GM20000 (cell line): Measurements from ENCODE around the gene CAMTA1.

ENCODE experiments used
- DNase-seq: peaks from one replicate; pipeline ENCODE4 v3.0.0; 2012; ENCODE audit warnings: low spot score
- CTCF ChIP-seq: IDR thresholded peaks from 2 replicates; pipeline ENCODE4 v1.5.1; 2012; ENCODE audit warnings: mild to moderate bottlenecking, control low read depth; ENCODE audit errors: extremely low read depth, missing control alignments

Gene CAMTA1

DNA sequence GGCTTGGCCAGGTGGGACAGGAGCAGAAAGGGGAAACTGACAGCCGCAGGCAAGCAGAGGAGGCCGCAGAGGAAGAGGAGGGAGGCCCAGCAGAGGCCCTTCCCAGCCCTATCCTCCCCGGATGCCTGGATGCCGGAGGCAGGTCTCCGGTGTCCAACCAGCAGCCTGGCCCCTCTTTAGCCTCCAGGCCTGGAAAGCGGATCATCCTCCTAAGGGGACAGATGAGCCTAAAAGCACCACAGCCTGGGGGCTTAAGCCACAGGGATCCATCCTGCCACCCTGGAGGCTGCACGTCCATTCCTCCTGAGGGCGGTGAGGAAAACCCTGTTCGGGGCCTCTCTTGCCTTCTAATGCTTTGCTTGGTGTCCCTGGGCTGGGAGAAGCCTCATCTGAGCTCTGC lies 651.8 kb downstream of the CAMTA1 start:
- no peak for DNase-seq

GRCh38 chr1:7437608-7438395 lies 652.5 kb downstream of the CAMTA1 start:
- DNase-seq = no peak

More for the DNA sequence above, 651.8 kb downstream of the CAMTA1 start:
- TF ChIP-seq CTCF = no peak

GRCh38 chr1:7438396-7438785 lies 653.1 kb downstream of the CAMTA1 start:
- no peak for DNase-seq
- TF ChIP-seq CTCF = no peak

More at GRCh38 chr1:7437608-7438395, 652.5 kb downstream of the CAMTA1 start:
- no peak for TF ChIP-seq CTCF

DNA sequence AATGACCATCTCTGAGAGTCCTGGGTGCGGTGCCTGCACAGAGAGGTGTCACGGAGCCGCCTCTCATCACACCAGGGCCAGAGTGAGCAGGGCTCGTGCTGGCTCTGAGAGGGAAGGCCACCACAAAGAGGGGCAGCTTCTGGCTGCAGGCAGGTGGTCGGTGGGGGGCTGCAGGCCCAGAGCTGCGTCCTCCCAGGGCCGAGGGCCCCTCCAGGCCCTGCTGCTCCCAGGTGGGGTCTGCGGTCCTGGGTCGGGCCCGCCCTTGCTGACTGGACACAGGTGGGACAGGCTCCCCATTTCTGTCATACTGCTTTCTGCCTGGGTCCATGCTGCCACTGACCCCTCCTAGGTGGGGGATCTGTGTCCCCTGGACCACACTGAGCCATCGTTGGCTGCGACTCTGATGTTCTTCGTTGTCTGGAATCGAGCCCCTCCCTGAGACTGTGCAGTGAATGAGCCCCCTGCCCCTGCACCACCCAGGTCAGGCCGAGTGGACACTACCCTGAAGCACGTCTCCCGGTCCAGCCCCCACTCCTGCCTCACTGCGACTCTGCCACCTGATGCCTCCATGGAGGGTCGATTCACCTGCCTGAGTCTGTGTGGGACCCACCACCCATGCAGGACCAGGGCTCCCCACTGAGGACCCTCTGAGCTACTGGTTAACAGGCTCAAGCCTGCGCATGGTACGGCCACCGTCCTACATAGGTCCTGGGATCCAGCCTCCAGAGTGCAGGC lies 653.8 kb downstream of the CAMTA1 start:
- TF ChIP-seq CTCF = no peak
- no peak for DNase-seq

DNA sequence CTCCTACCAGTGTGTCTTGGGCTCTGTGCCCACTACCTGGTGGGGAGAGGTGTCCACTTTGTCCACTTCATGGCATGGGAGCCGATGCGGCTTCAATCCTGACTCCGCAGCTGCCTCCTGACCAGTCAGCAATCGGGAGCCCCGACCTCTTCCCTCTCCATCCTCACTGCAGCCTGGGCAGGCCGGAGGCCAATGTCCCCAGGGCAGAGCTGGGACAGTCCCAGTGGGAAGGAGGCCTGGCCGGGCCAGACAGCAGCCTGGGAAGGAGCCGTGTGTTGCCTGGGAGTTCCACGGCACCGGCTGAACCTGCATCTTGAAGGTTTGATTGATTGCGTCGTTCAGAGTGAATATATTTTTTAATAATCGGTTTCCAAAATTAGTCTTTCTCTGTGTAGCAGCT lies 654.9 kb downstream of the CAMTA1 start:
- no peak for DNase-seq
- TF ChIP-seq CTCF = no peak

- TF ChIP-seq CTCF = no peak
- DNase-seq = no peak
These were observed 656.0 kb downstream of the CAMTA1 start for GRCh38 chr1:7441143-7441841.

GRCh38 chr1:7442036-7442435 lies 656.8 kb downstream of the CAMTA1 start:
- DNase-seq = no peak
- no peak for TF ChIP-seq CTCF
